HG03196 (cell line): Measurements from ENCODE around the gene TULP1.
A peak's percentile ranks its signal among the peaks of the same experiment; 100 is the strongest.

ENCODE experiments used
- ATAC-seq: cut with Tn5 transposase; IDR thresholded peaks from one replicate; pipeline ENCODE4 v1.9.1; 2021; ENCODE audit not compliant: unreplicated experiment

Gene TULP1

DNA sequence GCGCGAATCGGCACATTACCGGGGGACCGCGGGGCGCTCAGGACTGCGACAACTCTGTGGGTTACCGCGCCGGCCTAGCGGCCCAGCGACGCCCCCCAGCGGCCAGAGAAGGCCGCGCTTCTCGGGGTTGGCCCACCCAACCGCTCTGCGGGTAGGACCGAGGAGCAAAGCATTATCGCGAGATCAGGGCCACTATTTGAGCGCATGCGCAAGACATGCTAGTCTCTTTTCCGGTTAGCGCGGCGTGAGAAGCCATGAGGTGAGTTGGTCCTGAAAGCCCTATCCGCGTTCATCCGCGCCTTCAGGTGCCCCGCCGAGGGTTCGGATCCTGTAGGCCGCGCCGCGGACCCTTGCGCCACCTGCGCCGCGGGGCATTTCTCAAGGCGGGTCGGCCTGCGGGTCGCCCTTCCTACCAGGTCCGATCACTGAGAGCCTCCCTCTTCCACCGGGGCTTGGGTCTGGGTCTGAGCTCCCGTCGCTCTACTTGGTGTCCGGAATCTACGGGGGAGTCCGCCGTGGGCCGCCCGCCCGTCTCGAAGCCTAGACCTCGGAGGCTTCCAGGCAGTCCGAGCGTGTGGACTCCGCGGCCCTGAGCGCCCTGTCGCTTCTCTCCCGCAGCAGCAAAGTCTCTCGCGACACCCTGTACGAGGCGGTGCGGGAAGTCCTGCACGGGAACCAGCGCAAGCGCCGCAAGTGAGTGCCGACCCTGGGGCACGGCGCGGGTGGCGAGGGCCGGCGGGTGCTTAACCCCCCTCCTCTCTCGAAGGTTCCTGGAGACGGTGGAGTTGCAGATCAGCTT lies 44.3 kb downstream of the TULP1 start, which contains the start of gene RPL10A:
Gene RPL10A, plus strand, starts transcription at position 221 of the 799 bp plus-strand sequence. Its CDS starts 34 bp downstream, at position 255.
- ATAC-seq, result peak; percentile 85

DNA sequence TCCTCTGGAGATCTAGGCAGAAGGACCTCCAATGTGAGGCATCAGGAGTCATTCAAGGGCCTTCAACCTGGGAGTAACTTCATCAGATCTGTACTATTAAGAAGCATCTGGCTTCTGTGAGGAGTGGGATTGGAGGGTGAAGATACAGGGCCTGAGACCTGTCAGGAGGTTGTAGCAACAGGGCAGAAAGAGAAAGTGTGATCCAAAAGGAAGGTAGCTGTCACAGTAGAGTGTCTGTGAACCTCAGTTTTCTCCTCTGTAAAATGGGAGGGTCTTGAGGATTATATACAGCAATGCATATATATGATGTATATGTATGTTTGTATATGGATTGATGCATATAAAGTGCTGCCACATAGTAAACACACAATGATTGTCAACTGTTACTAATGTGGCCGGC lies 47.0 kb downstream of the TULP1 start:
- ATAC-seq, result no peak

DNA sequence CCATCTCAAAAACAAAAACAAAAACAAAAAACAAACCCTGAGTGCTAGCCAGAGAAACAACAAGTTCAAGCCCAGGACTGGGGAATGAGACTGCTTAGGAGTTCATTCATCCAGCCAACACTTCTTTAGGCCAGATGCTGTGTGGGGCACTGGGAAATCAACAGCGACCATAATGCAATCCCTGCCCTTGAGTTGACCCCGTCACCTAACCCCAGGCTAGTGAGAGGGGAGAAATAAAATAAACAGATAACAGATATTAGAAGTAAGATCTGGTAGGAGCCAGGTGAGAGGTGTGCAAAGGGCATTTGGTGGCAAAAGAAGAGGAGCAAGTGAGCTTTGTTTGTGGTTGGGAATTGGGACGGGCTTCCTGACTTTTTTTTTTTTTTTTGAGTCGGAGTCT lies 49.4 kb downstream of the TULP1 start:
- ATAC-seq, result no peak

DNA sequence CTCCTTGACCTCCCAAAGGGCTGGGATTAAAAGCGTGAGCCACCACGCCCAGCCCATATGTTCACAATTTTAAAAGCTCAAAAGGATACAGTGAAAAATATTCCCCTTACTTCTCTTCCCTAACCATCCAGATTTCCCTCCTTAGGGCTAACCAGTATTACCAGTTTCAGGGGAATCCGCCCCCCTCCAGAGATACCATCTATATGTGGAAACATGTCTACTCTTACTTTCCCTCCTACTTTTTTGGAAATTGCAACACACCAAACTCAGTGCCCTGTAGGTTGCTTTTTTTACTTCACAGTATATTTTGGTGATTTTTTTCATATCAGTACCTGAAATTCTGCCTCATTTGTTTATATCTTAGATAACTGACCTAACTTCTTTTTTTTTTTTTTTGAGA lies 51.4 kb downstream of the TULP1 start:
- ATAC-seq, result no peak

DNA sequence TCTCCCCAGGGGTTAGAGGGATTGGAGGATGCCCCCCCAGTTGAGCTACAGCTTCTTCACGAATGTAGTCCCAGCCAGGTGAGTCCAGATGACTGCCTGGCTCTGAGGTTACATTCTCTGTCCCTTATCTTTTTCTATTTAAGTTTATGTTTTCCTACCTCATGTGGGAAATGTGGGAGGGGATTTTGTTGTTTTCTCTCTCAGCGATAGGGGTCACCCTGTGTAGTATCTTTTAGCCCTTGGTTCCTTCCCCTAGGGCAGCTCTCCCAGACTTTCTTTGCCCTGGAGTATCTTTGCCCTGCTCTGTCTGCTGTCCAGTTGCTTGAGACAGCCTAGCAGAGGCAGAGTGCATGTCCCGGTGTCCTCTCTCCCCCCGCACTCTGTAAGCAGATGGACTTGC lies 54.8 kb downstream of the TULP1 start:
- no peak for ATAC-seq

DNA sequence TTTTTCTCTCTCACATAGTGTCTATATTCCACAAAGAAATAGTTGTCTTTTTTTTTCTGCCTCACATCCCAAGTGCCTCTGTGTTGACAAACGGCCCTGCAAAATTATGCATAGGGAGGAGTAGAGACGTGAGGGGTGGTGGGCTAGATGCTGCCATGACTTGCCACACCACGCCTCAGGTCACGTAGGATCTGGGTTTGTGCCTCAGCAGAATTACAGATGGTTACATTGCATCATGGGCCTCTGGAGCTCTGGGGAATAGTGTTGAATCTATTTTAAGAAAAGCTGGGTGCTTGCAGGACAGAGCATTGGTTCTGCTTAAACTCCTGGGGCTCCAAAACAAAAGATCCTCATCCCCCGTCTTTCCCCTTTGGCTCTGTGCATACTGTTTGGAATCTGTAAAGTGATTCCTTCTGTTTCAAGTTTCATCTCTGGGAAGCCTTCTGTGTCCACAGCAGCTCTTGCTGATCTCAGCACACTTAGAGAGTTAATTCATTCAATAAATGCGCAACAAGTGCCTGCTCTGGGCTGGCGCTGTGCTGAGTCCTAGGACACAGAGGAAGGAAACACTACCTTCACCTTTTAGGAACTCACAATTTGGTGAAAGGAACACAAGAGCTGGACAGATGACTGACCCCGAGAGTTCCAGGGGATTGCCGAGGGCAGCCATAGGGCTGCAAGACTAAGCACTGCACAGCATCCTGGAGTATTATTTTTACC lies 58.1 kb downstream of the TULP1 start:
- no peak for ATAC-seq

DNA sequence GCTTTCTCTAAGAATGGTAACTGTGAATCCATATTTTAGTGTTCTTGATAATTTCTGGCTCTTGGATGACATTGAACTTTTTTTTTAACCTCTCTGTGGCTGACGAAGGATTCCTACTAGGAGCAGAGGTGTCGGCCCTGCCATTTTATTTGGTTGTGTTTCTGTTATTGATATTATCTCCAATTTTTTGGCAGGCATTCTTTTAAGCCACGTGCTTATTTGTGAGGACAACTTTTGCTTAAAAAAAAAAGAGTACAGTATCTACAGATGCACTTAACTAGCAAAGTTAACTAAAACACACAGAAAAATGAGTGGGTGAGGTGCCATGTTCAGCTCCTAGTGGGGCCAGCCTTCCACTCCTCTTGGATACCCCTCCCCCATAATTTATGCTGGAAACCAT lies 59.5 kb downstream of the TULP1 start:
- no peak for ATAC-seq

DNA sequence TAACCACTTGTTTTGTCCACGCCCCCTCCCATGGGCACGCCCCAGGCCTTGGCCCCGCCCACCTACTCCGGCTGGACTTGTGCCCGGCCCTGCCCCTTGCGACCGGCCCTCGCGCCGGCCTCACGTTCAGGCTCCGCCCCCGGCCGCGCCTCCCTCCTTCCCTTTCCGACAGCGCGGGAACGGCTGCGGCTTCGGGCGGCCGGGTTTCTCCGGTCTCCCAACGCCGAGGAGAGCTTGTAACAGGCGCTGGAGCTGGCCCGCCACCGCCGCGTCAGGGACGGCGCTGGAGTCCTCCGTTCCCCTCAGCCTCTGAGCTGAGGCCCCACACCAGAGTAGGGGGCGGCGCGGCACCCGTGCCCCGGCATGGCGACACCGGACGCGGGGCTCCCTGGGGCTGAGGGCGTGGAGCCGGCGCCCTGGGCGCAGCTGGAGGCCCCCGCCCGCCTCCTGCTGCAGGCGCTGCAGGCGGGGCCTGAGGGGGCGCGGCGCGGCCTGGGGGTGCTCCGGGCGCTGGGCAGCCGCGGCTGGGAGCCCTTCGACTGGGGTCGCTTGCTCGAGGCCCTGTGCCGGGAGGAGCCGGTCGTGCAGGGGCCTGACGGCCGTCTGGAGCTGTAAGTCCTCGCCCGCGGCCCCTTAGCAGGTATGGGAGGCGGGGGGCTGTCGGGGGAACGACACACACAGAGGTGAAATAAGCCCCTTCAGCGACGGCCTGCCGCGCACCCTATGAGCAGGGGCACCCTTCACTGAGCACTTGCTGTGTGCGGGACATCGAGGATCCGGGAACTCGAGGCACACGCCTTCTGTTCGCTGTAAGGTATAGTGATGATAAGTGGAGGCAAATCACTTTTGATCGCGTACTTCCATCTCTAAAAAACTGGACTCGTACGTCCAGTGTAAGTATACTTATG lies 60.3 kb downstream of the TULP1 start, which contains the start of gene FANCE:
Gene FANCE, plus strand, starts transcription at position 156 of the 908 bp plus-strand sequence. Its CDS starts 208 bp downstream, at position 364.
- ATAC-seq, result peak; percentile 80

DNA sequence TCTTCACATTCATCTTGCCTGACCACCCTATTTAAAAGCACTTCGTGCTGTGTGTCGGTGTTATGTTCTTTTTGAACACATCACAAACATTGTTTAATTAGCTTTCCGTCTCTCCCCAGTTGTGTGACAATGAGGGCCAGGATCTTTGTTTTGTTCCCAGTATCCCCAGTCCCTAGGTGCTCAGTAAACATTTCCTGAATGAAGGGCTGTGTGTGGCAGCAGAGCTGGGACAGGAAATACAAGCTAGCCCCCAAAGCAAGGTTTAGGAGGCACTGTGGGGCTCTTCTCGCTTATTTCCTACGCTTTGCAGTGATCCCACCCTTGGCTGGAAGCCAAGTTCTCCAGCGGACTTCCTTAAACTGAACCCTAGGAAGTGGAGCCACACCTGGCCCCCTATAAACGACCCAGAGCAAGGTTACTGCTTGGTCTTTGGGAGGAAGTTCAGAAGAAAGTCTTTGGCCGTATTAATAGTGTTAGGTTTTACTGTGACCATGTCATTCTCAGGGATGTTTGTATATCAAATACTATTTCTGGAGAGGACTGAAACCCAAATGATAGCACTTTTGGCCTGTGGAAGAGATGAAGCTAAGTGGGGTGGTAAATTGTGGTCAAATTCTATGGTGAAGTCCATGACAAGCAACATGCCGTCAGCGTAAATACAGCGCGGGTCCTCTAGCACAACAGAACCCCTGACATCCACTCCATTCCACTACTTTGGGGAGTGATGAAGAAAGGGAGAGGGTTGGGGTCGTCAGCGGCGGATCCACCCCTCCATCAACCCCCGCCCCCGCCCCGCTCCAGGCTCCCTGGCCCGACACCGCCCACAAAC lies 61.1 kb downstream of the TULP1 start:
- ATAC-seq, result no peak

DNA sequence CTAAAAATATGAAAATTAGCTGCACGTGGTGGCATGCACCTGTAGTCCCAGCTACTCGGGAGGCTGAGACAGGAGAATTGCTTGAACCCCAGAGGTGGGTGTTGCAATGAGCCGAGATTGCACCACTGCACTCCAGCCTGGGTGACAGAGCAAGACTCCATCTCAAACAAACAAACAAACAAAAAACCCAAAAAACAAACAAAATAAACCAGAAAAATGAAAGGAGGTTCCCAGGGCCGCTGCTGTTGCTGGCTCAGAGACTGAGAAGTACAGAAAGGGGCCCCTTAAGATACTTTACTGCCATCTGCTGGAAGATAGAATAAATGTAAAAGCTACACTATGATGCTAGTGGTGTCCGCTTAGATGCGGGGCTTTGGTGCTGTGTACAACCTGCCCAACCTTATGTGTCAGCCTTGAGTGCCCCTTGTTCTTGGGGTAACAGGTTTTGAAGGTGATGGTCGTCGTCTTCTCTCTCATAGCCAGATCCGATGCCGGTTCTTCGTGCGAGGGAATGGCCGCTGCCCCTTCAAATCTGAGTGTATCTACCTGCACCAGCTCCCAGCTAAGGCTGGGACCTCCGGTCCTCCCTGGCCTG lies 63.3 kb downstream of the TULP1 start:
- ATAC-seq, result no peak

DNA sequence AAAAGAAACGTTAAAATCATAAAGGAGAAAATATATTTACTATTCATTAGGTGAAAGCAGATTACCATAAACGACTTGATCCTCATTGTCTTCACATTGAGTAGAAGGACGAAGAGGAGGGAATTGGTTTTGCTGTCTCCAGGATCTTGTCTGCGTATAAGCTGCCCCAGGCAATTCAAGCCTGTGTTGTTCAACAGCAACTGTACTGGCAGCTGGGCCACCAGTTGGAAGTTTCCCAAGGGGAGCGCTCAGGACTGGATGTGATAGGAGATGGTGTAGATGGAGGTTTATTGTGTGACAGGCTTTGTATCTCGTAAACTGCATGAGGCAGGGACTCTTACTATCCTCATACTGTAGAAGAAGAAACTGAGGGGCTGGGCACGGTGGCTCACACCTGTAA lies 64.5 kb downstream of the TULP1 start:
- no peak for ATAC-seq
